Ishikawa (cell line): ENCODE data around the gene ANKRD34C.

Source experiments
- CEBPB ChIP-seq: IDR thresholded peaks from 2 replicates; pipeline ENCODE4 v1.6.1; 2012
- CREB1 ChIP-seq: IDR thresholded peaks from 2 replicates; pipeline ENCODE4 v1.6.1; 2012; ENCODE audit warnings: low read depth
- EGR1 ChIP-seq: IDR thresholded peaks from 2 replicates; pipeline ENCODE4 v1.6.1; 2012
- EP300 ChIP-seq: IDR thresholded peaks from 2 replicates; pipeline ENCODE4 v1.6.1; 2012; ENCODE audit warnings: borderline replicate concordance
- RAD21 ChIP-seq: IDR thresholded peaks from 2 replicates; pipeline ENCODE4 v1.6.1; 2012; ENCODE audit warnings: low read depth
- TCF12 ChIP-seq: IDR thresholded peaks from 2 replicates; pipeline ENCODE4 v1.6.1; 2012; ENCODE audit warnings: low read depth
- TF ChIP-seq, protein P1 (sequence below): IDR thresholded peaks from 2 replicates; pipeline ENCODE4 v1.6.1; 2012; ENCODE audit warnings: low read depth, mild to moderate bottlenecking
- TF ChIP-seq, protein P2 (sequence below): IDR thresholded peaks from 2 replicates; pipeline ENCODE4 v1.6.1; 2012

DNA sequence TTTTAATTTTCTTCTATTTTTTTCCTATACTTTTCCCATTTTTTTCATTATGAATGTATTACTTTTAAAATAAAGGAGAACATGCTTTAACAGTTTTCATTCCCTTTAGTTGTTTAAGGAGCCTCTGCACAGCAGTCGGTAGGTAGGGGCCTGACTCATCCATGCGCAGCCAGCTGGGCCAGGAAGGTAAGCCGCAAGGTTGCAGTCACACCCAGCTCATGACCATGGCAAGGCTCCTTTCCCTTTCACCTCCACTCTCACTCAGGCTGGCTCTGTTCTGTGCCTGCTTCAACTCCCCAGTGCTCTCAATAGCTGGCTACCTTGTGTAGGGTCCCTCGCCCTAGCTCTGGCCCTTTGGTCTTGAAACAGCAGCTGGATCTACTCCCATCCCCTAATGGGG, 17.4 kb upstream of the ANKRD34C start:
- TF ChIP-seq CREB1 (no peak), TCF12 (no peak), CEBPB (no peak), EP300 (no peak), RAD21 (no peak), EGR1 (no peak)
- TF ChIP-seq, protein P1, sequence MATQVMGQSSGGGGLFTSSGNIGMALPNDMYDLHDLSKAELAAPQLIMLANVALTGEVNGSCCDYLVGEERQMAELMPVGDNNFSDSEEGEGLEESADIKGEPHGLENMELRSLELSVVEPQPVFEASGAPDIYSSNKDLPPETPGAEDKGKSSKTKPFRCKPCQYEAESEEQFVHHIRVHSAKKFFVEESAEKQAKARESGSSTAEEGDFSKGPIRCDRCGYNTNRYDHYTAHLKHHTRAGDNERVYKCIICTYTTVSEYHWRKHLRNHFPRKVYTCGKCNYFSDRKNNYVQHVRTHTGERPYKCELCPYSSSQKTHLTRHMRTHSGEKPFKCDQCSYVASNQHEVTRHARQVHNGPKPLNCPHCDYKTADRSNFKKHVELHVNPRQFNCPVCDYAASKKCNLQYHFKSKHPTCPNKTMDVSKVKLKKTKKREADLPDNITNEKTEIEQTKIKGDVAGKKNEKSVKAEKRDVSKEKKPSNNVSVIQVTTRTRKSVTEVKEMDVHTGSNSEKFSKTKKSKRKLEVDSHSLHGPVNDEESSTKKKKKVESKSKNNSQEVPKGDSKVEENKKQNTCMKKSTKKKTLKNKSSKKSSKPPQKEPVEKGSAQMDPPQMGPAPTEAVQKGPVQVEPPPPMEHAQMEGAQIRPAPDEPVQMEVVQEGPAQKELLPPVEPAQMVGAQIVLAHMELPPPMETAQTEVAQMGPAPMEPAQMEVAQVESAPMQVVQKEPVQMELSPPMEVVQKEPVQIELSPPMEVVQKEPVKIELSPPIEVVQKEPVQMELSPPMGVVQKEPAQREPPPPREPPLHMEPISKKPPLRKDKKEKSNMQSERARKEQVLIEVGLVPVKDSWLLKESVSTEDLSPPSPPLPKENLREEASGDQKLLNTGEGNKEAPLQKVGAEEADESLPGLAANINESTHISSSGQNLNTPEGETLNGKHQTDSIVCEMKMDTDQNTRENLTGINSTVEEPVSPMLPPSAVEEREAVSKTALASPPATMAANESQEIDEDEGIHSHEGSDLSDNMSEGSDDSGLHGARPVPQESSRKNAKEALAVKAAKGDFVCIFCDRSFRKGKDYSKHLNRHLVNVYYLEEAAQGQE: no peak
- TF ChIP-seq, protein P2, sequence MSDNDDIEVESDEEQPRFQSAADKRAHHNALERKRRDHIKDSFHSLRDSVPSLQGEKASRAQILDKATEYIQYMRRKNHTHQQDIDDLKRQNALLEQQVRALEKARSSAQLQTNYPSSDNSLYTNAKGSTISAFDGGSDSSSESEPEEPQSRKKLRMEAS: no peak
